ENCODE data around the gene MAD1L1. TPM values are rescaled to one million over a fixed set of nuclear protein-coding genes. Genes with fewer than 3 reads are reported as not detected.

Gene MAD1L1
- total RNA-seq, 4 donors from 2014 or later: 18.4 to 39.1 (median 25.7) TPM

DNA sequence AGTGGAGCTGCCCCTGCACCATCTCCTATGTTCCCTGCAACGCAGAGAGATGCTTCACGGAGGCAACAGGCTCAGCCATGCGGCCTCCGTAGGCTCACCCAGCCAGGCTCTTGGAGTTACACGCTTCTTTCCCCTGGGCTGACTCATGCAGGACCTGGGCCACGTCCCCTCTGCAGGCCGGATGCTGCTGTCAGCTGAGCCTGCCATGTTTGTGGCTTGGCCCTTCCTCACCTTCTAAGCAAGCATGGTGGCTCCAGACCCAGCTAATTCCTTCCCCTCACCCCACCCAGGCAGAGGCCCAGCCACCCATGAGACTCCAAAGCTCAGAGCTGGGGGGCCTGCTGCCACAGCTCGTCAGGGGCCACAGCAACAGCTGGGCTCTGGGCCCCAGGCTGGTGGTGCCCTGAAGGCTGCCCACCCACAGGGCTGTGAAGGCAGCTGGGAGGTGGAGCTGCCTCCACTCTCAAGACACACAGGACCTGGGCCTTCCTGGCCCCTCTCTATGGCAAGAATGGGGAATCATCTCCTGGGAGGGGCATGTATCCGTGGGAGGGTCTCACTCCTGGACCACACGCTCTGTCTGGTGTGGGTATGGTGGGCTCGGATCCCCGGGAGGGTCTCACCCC is 343.1 kb downstream of the MAD1L1 start:
- ATAC-seq (ENCODE audit: low FRiP score) (no peak), DNase-seq (ENCODE audit: low spot score) (no peak)
- TF ChIP-seq, protein P1, sequence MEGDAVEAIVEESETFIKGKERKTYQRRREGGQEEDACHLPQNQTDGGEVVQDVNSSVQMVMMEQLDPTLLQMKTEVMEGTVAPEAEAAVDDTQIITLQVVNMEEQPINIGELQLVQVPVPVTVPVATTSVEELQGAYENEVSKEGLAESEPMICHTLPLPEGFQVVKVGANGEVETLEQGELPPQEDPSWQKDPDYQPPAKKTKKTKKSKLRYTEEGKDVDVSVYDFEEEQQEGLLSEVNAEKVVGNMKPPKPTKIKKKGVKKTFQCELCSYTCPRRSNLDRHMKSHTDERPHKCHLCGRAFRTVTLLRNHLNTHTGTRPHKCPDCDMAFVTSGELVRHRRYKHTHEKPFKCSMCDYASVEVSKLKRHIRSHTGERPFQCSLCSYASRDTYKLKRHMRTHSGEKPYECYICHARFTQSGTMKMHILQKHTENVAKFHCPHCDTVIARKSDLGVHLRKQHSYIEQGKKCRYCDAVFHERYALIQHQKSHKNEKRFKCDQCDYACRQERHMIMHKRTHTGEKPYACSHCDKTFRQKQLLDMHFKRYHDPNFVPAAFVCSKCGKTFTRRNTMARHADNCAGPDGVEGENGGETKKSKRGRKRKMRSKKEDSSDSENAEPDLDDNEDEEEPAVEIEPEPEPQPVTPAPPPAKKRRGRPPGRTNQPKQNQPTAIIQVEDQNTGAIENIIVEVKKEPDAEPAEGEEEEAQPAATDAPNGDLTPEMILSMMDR (IDR thresholded peaks at IDR 0.05): no peak

DNA sequence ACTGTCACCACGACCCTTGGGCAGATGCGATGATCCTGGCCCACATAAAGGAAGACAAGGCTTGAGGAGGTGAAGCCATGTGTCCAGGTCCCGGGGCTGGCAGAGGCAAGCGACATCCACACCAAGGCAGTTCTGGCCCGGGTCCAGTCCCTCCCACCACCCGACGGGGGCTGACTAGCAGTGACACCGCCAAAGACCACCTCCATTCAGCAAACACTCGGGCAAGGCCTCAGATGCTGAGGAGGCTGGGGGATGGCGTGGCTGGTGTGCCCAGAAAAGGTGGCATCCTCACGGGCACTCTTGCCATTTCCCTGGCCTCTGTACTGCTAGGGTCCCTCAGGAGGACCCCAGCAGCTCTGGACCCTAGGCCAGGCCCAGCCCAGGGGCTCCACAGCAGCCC is 343.7 kb downstream of the MAD1L1 start:
- TF ChIP-seq, protein P1 (IDR thresholded peaks at IDR 0.05): no peak
- DNase-seq (ENCODE audit: low spot score) (no peak), ATAC-seq (ENCODE audit: low FRiP score) (no peak)

GRCh38 chr7:1888425-1888824 is 344.3 kb downstream of the MAD1L1 start:
- ATAC-seq (ENCODE audit: low FRiP score): no peak
- TF ChIP-seq, protein P1 (IDR thresholded peaks at IDR 0.05): no peak
- no peak for DNase-seq (ENCODE audit: low spot score)

- TF ChIP-seq, protein P1 (IDR thresholded peaks at IDR 0.05): no peak
- ATAC-seq (ENCODE audit: low FRiP score) (no peak), DNase-seq (ENCODE audit: low spot score) (no peak)
Measured at GRCh38 chr7:1887251-1887650, 345.5 kb downstream of the MAD1L1 start.

- DNase-seq (ENCODE audit: low spot score) (no peak), ATAC-seq (ENCODE audit: low FRiP score) (no peak)
- TF ChIP-seq, protein P1 (IDR thresholded peaks at IDR 0.05): no peak
Measured at GRCh38 chr7:1886361-1887064, 346.2 kb downstream of the MAD1L1 start.

- no peak for DNase-seq (ENCODE audit: low spot score)
- TF ChIP-seq, protein P1 (IDR thresholded peaks at IDR 0.05): no peak
- no peak for ATAC-seq (ENCODE audit: low FRiP score)
Measured at GRCh38 chr7:1885465-1886226, 347.1 kb downstream of the MAD1L1 start.
